MG63 (cell line): ENCODE measurements around the gene KSR2. TPM values are rescaled to one million over a fixed set of nuclear protein-coding genes. Genes with fewer than 3 reads are reported as not detected.
"Not testable (repeated sequence)": the region's sequence is repeated elsewhere in the genome, so short reads cannot be mapped to it uniquely, and the experiment has no call there.

Source experiments
- DNase-seq: peaks from one replicate; pipeline ENCODE4 v3.0.0-alpha.2; 2020
- H3K27me3 ChIP-seq: fragments of 250-450 bp; sonication (Bioruptor Pico); 2 replicates; pipeline ENCODE4 v1.5.1; 2020; ENCODE audit warnings: mild to moderate bottlenecking, moderate library complexity
- H3K36me3 ChIP-seq: fragments of 250-450 bp; sonication (Bioruptor Pico); 2 replicates; pipeline ENCODE4 v1.5.1; 2020; ENCODE audit warnings: mild to moderate bottlenecking, moderate library complexity
- H3K4me3 ChIP-seq: fragments of 250-450 bp; sonication (Bioruptor Pico); 2 replicates; pipeline ENCODE4 v1.5.1; 2020; ENCODE audit warnings: mild to moderate bottlenecking, moderate library complexity
- H3K9me3 ChIP-seq: fragments of 250-450 bp; sonication (Bioruptor Pico); 2 replicates; pipeline ENCODE4 v1.5.1; 2020; ENCODE audit warnings: mild to moderate bottlenecking, moderate library complexity
- total RNA-seq: library from RNA; depleted of rRNA; stranded (reverse); fragments of >200 nt; shearing (Covaris generic); gene quantifications from 2 replicates; pipeline ENCODE4 v1.2.3, GENCODE V29; 2014; ENCODE audit warnings: low replicate concordance

Gene KSR2
- total RNA-seq, 1 experiment from 2014 or later, result not detected

DNA sequence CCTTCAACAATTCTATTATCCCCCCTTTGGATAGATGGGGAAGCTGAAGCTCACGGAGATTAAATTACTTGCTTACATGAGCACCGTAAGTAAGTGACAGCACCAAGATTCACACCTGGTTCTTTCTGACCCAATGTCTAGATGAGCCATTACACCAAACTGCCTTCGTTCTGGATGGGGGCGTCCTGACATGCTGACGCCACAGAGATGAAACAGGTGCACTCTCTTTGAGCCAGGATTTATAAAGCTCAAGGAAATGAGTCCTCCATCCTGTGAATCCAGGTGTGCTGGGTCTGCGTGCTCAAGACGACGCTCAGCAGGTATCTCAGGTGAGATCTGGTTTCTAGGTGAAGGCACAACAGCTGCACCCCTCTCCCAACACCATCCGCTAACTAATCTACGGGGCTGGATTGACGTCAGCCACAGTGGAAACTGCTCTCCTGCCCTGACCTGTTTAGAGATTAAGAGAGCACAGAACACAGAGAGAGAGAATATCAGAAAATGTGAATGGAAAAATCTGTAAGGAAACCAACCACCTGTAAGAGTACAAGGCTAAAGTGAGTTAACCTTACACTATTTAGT lies 61.6 kb downstream of the KSR2 start:
- Histone ChIP-seq H3K4me3 (no peak overlapping the region), H3K27me3 (no peaks in the 10 kb centered on the region), H3K36me3 (no peaks in the 10 kb centered on the region), H3K9me3 (no peaks in the 10 kb centered on the region)
- DNase-seq, result no peak

DNA sequence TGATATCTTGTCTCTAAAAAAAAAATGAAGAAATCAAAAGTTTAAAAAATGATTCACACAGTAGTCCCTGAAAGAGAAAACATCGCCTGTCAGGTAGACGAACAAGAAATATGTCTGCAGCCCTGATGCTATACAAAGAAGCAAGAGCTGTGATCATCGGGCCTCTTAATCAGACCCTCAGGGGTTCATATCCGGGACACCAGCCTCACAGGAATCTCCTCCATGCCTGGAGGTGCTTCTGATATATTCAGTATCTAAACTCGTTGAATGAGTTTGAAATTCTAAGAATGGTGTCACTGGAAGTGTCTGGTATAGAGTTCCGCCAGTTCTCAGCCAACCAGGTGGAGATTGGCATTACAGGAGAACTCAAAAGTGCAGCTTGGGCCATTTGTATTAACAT lies 64.7 kb downstream of the KSR2 start:
- H3K9me3 ChIP-seq, result no peaks in the 10 kb centered on the region
- no peaks in the 10 kb centered on the region for H3K27me3 ChIP-seq
- no peak for DNase-seq
- H3K4me3 ChIP-seq, result no peak overlapping the region
- H3K36me3 ChIP-seq, result no peaks in the 10 kb centered on the region

DNA sequence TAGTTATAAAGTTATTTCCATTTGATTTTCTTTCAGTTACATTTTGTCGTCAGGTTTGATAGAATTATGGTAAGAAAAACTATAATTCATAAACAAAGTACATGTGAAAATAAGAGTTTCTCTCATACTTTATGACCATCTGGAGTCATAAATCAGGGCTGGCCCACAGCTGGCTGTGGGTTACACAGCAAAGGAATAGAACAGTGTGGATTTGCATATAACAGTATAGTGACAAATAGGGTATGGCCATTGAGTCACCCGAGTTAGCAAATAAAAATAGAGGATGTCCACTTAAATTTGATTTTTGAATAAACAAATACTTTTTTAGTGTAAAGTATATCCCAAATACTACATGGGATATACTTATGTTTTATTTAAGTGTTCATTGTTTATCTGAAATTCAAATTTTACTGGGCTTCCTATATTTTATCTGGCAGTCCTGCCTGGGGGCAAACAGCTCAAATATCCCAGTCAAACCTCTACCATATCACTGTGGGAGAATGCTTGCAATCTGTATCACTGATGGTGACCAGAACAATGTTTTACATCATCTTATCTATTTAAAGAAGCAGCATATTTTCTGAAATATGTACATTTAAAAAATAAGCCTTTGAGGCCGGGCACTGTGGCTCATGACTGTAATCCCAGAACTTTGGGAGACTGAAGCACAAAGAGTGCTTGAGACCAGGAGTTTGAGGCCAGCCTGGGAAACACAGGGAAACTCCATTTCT lies 65.5 kb downstream of the KSR2 start:
- Histone ChIP-seq H3K9me3 (no peaks in the 10 kb centered on the region), H3K4me3 (no peak overlapping the region), H3K27me3 (no peaks in the 10 kb centered on the region), H3K36me3 (no peaks in the 10 kb centered on the region)
- DNase-seq, result no peak

DNA sequence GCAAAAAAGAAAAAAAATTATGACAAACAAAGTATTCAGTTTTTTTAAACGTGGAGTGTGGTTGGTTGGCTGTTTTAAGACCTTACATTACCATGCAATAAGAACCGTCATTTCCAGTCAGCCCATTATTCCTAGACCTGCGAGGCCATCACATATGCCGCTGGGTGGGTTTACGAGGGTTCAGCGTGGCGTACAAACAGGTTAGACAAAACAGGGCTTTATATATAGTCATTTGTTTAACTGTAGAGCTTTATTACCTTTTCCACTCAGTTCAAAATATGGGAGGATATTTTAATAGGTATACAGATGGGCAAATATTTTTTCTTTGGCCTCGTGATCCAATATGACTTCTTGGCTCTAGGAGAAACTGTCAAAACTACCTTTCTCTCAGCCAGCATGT lies 67.2 kb downstream of the KSR2 start:
- no peaks in the 10 kb centered on the region for H3K27me3 ChIP-seq
- H3K4me3 ChIP-seq, result no peak overlapping the region
- no peak for DNase-seq
- H3K36me3 ChIP-seq, result no peaks in the 10 kb centered on the region
- no peaks in the 10 kb centered on the region for H3K9me3 ChIP-seq

DNA sequence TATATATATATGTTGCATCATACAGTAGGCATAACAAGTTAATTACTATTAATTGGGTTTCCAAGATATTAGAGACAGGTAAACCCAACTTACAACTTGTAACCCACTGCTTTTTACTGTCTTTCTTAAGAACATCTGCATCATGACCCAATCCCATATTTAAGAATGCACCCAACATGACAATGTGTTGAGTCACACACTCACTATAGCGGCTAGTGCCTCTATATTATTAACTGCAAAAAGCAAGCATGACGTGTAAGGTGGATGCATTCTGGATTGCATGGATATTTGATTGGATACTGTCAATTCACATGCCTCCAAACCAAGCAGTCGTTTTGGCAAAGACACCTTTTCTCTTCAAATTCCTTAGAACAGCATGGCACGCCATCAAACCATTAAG lies 68.2 kb downstream of the KSR2 start:
- no peaks in the 10 kb centered on the region for H3K9me3 ChIP-seq
- DNase-seq, result peak; percentile 32
- no peaks in the 10 kb centered on the region for H3K27me3 ChIP-seq
- H3K36me3 ChIP-seq, result no peaks in the 10 kb centered on the region
- H3K4me3 ChIP-seq, result no peak overlapping the region

DNA sequence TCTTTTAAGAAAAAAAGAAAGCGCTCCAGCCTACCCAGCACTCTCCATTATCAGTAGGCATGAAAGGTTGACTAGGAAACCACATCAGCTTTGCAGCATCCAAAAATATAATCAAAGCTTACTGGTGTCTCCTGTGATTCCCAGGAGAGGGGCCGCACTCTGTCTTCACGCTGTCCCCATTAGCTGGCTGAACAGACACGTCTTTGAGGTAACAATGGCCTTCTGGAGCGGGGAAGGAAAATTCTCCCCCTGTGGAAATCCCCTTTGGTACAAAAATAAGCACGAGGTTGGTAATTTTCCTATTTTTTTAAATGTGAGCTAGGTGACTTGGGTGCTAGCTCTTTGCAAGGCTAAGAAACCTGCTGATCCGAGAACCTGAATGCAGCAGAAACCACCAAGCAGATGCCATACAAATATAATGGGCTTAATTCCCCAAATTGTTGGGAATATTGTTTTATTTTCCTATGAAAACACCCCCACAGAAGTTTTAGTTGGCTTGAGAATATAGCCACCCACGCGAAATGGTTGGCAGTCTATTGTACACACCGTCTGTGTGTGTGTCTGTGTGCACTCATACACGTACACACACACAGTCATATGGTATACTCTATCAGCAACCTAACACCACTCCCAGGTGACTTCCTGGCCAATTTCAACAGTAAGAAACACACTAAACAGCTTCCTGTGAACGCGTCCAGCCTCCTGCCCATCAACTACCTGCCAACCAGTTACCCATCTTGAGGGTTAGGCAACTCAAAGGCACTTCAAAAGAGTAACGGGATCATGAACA lies 71.2 kb downstream of the KSR2 start:
- Histone ChIP-seq H3K9me3 (no peaks in the 10 kb centered on the region), H3K36me3 (no peaks in the 10 kb centered on the region), H3K4me3 (no peak overlapping the region), H3K27me3 (no peaks in the 10 kb centered on the region)
- no peak for DNase-seq

DNA sequence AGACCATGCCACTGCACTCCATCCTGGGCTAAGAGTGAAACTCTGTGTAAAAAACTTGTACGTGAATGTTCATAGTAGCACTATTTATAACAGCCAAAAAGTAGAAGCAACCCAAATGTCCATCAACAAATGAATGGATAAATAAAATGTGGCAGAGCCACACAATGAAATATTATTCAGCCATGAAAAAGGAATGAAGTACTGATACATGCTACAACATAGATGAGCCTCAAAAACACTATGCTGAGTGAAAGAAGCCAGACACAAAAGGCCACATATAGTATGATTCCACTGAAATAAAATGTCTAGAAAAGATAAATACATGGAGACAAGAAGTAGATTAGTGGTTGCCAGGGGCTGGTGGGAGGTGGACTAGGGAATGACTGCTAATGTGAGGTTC lies 72.8 kb downstream of the KSR2 start:
- no peak for DNase-seq
- Histone ChIP-seq H3K27me3 (no peaks in the 10 kb centered on the region), H3K9me3 (no peaks in the 10 kb centered on the region), H3K36me3 (no peaks in the 10 kb centered on the region), H3K4me3 (no peak overlapping the region)

DNA sequence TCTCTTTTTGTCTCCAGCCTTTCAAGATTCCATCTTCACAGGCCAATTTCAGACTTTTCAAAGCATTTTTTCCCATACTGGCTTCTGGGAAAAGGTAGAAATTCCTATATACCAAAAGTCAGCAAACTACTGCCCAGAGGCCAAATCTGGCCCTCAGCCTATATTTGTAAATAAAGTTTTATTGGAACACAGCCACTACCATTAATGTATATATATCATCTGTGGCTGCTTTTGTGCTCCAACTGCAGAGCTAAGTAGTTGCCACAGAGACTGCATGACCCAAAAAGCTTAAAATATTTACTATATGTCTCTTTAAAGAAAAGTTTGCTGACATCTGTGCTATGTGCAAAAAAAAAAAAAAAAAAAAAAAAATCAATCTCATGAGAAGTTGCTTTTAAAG lies 76.3 kb downstream of the KSR2 start:
- H3K27me3 ChIP-seq, result no peaks in the 10 kb centered on the region
- H3K4me3 ChIP-seq, result no peak overlapping the region
- no peaks in the 10 kb centered on the region for H3K9me3 ChIP-seq
- no peaks in the 10 kb centered on the region for H3K36me3 ChIP-seq
- DNase-seq, result no peak

DNA sequence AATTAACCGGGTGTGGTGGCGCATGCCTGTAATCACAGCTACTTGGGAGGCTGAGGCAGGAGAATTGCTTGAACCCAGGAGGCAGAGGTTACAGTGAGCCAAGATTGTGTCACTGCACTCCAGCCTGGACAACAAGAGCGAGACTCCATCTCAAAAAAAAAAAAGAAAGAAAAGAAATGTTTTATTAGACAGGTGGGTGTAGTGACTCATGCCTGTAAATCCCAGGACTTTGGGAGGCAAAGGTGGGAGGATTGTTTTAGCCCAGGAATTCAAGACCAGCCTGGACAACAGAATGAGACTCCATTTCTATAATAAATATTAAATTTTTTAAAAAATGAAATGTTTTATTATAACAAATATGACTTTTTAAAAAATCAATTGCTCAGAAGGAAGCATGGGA lies 77.5 kb downstream of the KSR2 start:
- DNase-seq, H3K4me3 ChIP-seq, H3K36me3 ChIP-seq, H3K27me3 ChIP-seq, H3K9me3 ChIP-seq: not testable (repeated sequence)

DNA sequence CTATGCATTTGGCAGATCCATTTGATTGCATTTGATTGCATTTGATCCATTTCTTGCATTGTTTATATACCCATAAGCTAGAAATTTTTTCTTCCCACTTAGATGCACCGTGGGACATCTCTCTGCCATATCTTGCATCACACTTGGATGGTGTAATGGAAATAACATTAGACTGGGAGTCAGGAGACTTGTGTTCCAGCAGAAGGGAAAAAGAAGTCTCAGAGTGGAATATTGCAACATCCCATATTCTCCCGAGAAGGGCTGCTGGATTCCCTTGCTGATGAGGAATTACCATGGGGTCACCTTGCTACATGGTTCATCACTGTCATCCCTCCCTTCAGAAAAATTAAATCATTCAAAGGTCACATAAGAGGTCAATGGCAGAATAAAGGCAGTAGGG lies 78.1 kb downstream of the KSR2 start:
- H3K9me3 ChIP-seq, result no peaks in the 10 kb centered on the region
- DNase-seq, result no peak
- no peaks in the 10 kb centered on the region for H3K27me3 ChIP-seq
- H3K36me3 ChIP-seq, result no peaks in the 10 kb centered on the region
- H3K4me3 ChIP-seq, result no peak overlapping the region

DNA sequence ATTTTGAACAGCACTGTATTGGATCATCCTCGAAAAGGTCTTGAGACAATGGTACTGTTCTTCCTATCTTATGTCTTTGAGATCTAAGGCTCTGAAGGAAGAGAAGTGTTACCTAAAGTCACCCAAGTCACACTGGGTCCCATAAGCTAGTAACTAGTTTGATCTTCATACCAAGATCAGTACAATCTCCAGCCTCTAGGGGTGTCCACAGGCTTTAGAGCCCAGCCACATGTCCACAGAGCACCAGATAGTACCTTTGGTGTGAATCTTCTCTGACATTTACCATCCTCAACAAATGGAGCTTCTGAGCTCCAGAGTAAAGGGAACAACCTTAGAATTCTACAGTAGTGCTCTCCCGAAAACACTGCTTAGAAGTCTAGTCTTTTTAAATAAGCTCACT lies 78.7 kb downstream of the KSR2 start:
- no peak overlapping the region for H3K4me3 ChIP-seq
- H3K36me3 ChIP-seq, result no peaks in the 10 kb centered on the region
- no peaks in the 10 kb centered on the region for H3K9me3 ChIP-seq
- H3K27me3 ChIP-seq, result no peaks in the 10 kb centered on the region
- DNase-seq, result no peak

DNA sequence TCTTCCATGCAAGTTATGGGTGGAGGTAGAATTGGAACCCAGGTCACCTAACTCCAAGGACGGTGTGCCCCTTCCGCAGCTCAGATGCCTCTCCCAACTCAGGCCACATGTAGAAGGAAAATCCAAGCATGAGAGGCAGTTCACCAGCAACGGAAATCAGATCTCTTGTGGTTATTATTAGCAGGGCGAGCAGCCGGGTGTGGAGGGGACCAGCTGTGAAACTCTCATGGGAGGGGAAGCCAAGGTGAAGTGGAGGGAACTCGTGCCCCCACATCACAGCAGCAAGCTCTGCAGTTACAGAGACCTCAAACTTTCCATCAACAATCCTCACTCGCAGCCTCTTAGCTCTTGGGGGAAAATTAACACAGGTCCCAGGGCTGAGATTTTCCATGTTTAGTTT lies 79.7 kb downstream of the KSR2 start:
- H3K4me3 ChIP-seq, result no peak overlapping the region
- no peak for DNase-seq
- no peaks in the 10 kb centered on the region for H3K9me3 ChIP-seq
- no peaks in the 10 kb centered on the region for H3K27me3 ChIP-seq
- no peaks in the 10 kb centered on the region for H3K36me3 ChIP-seq

DNA sequence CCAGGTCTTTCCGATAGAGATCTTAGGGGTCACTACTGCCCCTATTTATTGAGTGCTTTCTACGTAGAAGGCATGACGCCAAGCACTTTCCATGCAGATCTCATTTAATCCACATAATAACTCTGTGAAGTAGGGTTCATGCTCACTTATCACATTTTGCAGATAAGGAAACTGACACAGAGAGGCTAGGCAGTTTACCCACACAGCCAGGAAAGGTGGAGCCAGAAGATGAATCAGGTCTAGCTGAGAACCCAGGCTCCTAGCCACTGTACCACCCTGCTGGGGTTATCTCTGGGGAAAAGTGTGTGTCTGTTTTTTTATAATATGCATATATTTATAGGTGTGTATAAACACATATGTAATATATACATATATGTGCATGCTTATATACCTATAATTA lies 83.6 kb downstream of the KSR2 start:
- H3K4me3 ChIP-seq, result no peak overlapping the region
- no peaks in the 10 kb centered on the region for H3K27me3 ChIP-seq
- DNase-seq, result no peak
- H3K36me3 ChIP-seq, result no peaks in the 10 kb centered on the region
- H3K9me3 ChIP-seq, result no peaks in the 10 kb centered on the region

DNA sequence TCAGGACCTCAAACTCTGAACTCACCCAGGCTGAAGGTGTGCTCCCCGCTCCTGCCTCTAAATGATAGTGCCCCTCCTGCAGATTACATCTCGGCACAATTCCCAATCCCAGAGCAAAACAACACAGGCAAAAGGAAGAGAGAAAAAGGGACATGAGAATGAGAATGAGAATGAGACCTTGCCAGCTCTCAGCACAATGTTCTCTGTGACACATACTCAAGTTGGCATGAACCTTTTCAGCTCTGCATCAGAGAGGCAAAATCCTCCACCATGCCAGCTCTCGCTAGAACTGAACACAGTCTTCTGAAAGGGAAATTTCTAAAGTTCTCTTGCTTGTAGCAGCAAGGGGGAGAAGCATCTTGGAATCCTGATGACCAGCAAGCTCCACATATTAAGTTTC lies 84.6 kb downstream of the KSR2 start:
- Histone ChIP-seq H3K27me3 (no peaks in the 10 kb centered on the region), H3K9me3 (no peaks in the 10 kb centered on the region), H3K36me3 (no peaks in the 10 kb centered on the region), H3K4me3 (no peak overlapping the region)
- no peak for DNase-seq

DNA sequence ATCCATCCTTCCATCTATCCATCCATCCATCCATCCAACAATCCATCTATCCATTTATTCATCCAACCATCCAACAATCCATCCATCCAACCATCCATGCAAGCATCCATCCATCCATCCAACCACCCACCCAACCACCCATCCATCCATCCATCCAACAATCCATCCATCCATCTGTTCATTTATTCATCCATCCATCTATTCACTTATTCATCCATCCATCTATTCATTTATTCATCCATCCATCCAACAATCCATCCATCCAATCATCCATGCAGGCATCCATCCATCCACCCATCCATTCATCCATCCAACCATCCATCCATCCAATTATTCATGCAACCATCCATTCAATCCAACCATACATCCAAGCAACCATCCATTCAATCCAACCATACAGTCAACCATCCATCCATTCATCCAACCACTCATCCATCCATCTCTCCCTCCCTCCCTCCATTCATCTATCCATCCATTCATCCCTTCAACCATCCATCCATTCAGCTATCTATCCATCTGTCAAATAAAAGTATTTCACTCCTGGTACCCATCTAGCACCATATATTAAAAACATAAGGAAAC lies 86.1 kb downstream of the KSR2 start:
- Histone ChIP-seq H3K9me3 (no peaks in the 10 kb centered on the region), H3K27me3 (no peaks in the 10 kb centered on the region), H3K4me3 (no peak overlapping the region), H3K36me3 (no peaks in the 10 kb centered on the region)
- DNase-seq, result no peak

DNA sequence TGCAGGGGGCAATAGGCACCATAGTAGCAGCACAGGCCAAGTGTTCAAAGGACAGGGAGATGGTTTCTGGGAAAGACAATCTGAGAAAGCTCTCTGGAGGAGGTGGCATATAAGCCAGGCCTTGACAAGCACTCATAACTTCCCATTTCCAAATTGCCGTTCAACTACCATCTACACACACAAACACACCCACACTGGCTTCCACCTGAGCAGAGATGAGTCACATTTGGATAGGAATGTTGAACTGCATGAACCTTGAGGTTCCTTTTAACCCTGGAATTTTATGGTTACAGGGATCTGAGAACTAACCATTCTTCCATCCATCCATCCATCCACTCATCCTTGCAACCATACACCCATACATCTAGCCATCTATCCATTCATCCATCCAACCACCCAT lies 86.6 kb downstream of the KSR2 start:
- H3K4me3 ChIP-seq, result no peak overlapping the region
- no peak for DNase-seq
- no peaks in the 10 kb centered on the region for H3K9me3 ChIP-seq
- no peaks in the 10 kb centered on the region for H3K27me3 ChIP-seq
- no peaks in the 10 kb centered on the region for H3K36me3 ChIP-seq

DNA sequence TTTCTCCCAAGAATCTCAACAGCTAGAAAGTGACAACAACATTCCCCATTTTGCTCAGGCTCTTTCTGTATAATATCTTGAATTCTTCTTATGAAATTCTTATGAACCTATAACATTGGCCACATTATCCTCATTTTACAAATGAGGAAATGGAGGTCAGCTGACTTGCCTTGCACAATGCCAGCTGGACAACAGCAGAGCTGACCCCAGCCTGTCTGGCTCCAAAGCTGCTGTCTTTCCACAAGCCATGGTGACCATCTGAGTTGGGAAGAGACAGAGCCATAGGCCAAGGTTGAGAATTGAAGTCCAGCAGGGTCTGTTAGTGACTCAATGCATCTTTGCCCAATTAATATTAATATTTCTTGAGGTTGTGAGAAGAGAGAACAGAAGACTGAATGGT lies 87.3 kb downstream of the KSR2 start:
- no peak for DNase-seq
- Histone ChIP-seq H3K36me3 (no peaks in the 10 kb centered on the region), H3K9me3 (no peaks in the 10 kb centered on the region), H3K4me3 (no peak overlapping the region), H3K27me3 (no peaks in the 10 kb centered on the region)

DNA sequence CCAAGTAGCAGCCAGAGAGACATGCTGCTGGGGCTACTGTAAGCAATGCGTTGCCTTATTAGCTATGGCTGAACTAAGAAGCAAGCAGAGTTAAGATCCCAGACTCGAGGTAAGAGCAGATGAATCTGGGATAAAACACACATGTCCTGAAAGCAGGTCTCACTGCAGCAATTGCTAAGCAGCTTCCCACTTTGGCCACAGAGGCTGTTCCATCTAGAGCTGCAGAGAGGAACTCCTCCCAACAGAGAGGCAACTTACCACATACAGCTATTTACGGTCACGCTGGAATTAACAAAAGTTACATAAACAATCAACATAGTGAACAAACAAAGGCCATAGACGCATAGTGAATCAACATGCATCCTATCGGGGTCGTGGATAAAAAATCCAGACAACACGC lies 90.2 kb downstream of the KSR2 start:
- Histone ChIP-seq H3K9me3 (no peaks in the 10 kb centered on the region), H3K4me3 (no peak overlapping the region), H3K36me3 (no peaks in the 10 kb centered on the region), H3K27me3 (no peaks in the 10 kb centered on the region)
- DNase-seq, result no peak
